HEK293T (cell line): ENCODE measurements around the gene POLR1H.

Experiments used
- CTCF ChIA-PET: fragments of 350-600 bp; formaldehyde crosslinking; extraction: SDS; loops from one replicate; lab custom pipeline; 2021; ENCODE audit warnings: antibody characterized with exemption, inconsistent platforms; lab: Yijun Ruan, JAX
- POLR2A ChIA-PET: fragments of 350-600 bp; formaldehyde crosslinking; extraction: SDS; loops from one replicate; lab custom pipeline; 2020; ENCODE audit warnings: antibody characterized with exemption, inconsistent platforms; lab: Yijun Ruan, JAX
- DNase-seq: peaks from one replicate; pipeline ENCODE4 v3.0.0; 2012; ENCODE audit warnings: mixed read lengths; ENCODE audit errors: extremely low spot score
- ARNT ChIP-seq: fragments of 450-650 bp; IDR thresholded peaks from 2 replicates; pipeline ENCODE4 v1.6.1; 2017; ENCODE audit warnings: mild to moderate bottlenecking
- BHLHE40 ChIP-seq: fragments of 450-650 bp; IDR thresholded peaks from 2 replicates; pipeline ENCODE4 v1.6.1; 2016; ENCODE audit warnings: mild to moderate bottlenecking, moderate library complexity, borderline replicate concordance
- CTBP1 ChIP-seq: fragments of 450-650 bp; IDR thresholded peaks from 2 replicates; pipeline ENCODE4 v1.6.1; 2016; ENCODE audit warnings: borderline replicate concordance
- ELF4 ChIP-seq: fragments of 450-650 bp; IDR thresholded peaks from 2 replicates; pipeline ENCODE4 v1.6.1; 2017; ENCODE audit warnings: antibody characterized with exemption
- FOXA1 ChIP-seq: fragments of 450-650 bp; IDR thresholded peaks from 2 replicates; pipeline ENCODE4 v1.6.1; 2016; ENCODE audit warnings: mild to moderate bottlenecking
- FOXK2 ChIP-seq: fragments of 450-650 bp; IDR thresholded peaks from 2 replicates; pipeline ENCODE4 v1.6.1; 2016; ENCODE audit warnings: mild to moderate bottlenecking
- FOXM1 ChIP-seq: fragments of 450-650 bp; IDR thresholded peaks from 2 replicates; pipeline ENCODE4 v1.6.1; 2017; ENCODE audit warnings: mild to moderate bottlenecking, borderline replicate concordance
- HDGF ChIP-seq: fragments of 450-650 bp; IDR thresholded peaks from 2 replicates; pipeline ENCODE4 v1.6.1; 2017; ENCODE audit warnings: antibody characterized with exemption, borderline replicate concordance
- L3MBTL2 ChIP-seq: fragments of 450-650 bp; conservative IDR thresholded peaks from 2 replicates; pipeline ENCODE4 v1.6.1; 2016; ENCODE audit warnings: mild to moderate bottlenecking
- LEF1 ChIP-seq: fragments of 450-650 bp; IDR thresholded peaks from 2 replicates; pipeline ENCODE4 v1.6.1; 2017; ENCODE audit warnings: mild to moderate bottlenecking, borderline replicate concordance
- NFRKB ChIP-seq: fragments of 450-650 bp; IDR thresholded peaks from 2 replicates; pipeline ENCODE4 v1.6.1; 2016; ENCODE audit warnings: mild to moderate bottlenecking, moderate library complexity
- PKNOX1 ChIP-seq: fragments of 450-650 bp; IDR thresholded peaks from 2 replicates; pipeline ENCODE4 v1.6.1; 2016
- SP1 ChIP-seq: fragments of 450-650 bp; IDR thresholded peaks from 2 replicates; pipeline ENCODE4 v1.6.1; 2017
- SUZ12 ChIP-seq: fragments of 450-650 bp; IDR thresholded peaks from 2 replicates; pipeline ENCODE4 v1.6.1; 2016; ENCODE audit warnings: mild to moderate bottlenecking
- TARDBP ChIP-seq: fragments of 450-650 bp; IDR thresholded peaks from 2 replicates; pipeline ENCODE4 v1.6.1; 2016
- ZNF384 ChIP-seq: fragments of 450-650 bp; IDR thresholded peaks from 2 replicates; pipeline ENCODE4 v1.6.1; 2016

Gene POLR1H

GRCh38 chr6:30092852-30093543 lies 31.9 kb downstream of the POLR1H start:
- CTCF ChIA-PET: interaction anchor here (0.6 to 1.3 kb wide), 3 partner anchors 9 to 250 kb away, joined by 4 to 5 read pairs (median 4); no protein-coding TSS in a partner anchor
- TF ChIP-seq SP1 (no peak), LEF1 (no peak), BHLHE40 (no peak), SUZ12 (no peak), PKNOX1 (no peak), HDGF (no peak), FOXA1 (no peak), ELF4 (no peak), ZNF384 (no peak)
- POLR2A ChIA-PET: interaction anchor here (0.9 to 1.4 kb wide), 2 partner anchors 9 to 233 kb away, joined by 3 to 6 read pairs; partner anchors contain the start of gene TRIM39
- DNase-seq: no peak

GRCh38 chr6:30093951-30094661 lies 33.0 kb downstream of the POLR1H start:
- CTCF ChIA-PET: interaction anchor here (1.3 kb wide), 1 partner anchor 37 kb away, joined by 3 read pairs; no protein-coding TSS in a partner anchor
- TF ChIP-seq TARDBP (no peak), SP1 (no peak), ZNF384 (no peak), LEF1 (no peak), FOXA1 (no peak), L3MBTL2 (no peak), FOXM1 (no peak)
- POLR2A ChIA-PET: interaction anchor here (0.9 to 1.4 kb wide), 2 partner anchors 8 to 232 kb away, joined by 3 to 6 read pairs; partner anchors contain the start of gene TRIM39
- no peak for DNase-seq

- DNase-seq: no peak
- ChIA-PET POLR2A (no interaction called here), CTCF (interaction anchor here (1.5 kb wide), 1 partner anchor 34 kb away, joined by 4 read pairs; no protein-coding TSS in a partner anchor)
- TF ChIP-seq BHLHE40 (no peak), SUZ12 (no peak)
These were observed 35.8 kb downstream of the POLR1H start for GRCh38 chr6:30096829-30097228.

GRCh38 chr6:30097902-30098768 lies 37.1 kb downstream of the POLR1H start:
- POLR2A ChIA-PET: interaction anchor here (0.8 to 1.2 kb wide), 2 partner anchors 37 to 79 kb away, joined by 3 read pairs; partner anchors contain the start of gene POLR1H
- no peak for TF ChIP-seq ZNF384
- TF ChIP-seq L3MBTL2: no peak
- TF ChIP-seq NFRKB: no peak
- no peak for TF ChIP-seq ELF4
- CTCF ChIA-PET: interaction anchor here (0.9 to 1.5 kb wide), 2 partner anchors 33 to 121 kb away, joined by 3 to 4 read pairs; no protein-coding TSS in a partner anchor
- DNase-seq: no peak

- POLR2A ChIA-PET: no interaction called here
- TF ChIP-seq ELF4: no peak
- no peak for TF ChIP-seq HDGF
- no peak for TF ChIP-seq SUZ12
- TF ChIP-seq LEF1: no peak
- no peak for TF ChIP-seq CTBP1
- no peak for TF ChIP-seq FOXA1
- no peak for TF ChIP-seq BHLHE40
- TF ChIP-seq ARNT: no peak
- no peak for DNase-seq
- CTCF ChIA-PET: no interaction called here
These were observed 39.1 kb downstream of the POLR1H start for GRCh38 chr6:30100154-30100553.

GRCh38 chr6:30100585-30101443 lies 39.7 kb downstream of the POLR1H start:
- no peak for DNase-seq
- ChIA-PET CTCF (interaction anchor here (1.2 to 1.6 kb wide), 3 partner anchors 8 to 31 kb away, joined by 3 to 14 read pairs (median 5); no protein-coding TSS in a partner anchor), POLR2A (interaction anchor here (1.0 to 1.6 kb wide), 7 partner anchors 7 to 40 kb away, joined by 3 to 20 read pairs (median 7); partner anchors contain the start of genes POLR1H and PPP1R11)
- no peak for TF ChIP-seq FOXK2
- no peak for TF ChIP-seq TARDBP
- TF ChIP-seq ARNT: no peak
- TF ChIP-seq FOXM1: no peak
- TF ChIP-seq L3MBTL2: no peak
- no peak for TF ChIP-seq SUZ12
- TF ChIP-seq PKNOX1: no peak
- no peak for TF ChIP-seq LEF1
